Femur (tissue), 1 donor: ENCODE data around the gene BARHL2.

Experiments used
- DNase-seq: peaks from one replicate; pipeline ENCODE4 v3.0.0-alpha.2; 2017

The BARHL2 gene

DNA sequence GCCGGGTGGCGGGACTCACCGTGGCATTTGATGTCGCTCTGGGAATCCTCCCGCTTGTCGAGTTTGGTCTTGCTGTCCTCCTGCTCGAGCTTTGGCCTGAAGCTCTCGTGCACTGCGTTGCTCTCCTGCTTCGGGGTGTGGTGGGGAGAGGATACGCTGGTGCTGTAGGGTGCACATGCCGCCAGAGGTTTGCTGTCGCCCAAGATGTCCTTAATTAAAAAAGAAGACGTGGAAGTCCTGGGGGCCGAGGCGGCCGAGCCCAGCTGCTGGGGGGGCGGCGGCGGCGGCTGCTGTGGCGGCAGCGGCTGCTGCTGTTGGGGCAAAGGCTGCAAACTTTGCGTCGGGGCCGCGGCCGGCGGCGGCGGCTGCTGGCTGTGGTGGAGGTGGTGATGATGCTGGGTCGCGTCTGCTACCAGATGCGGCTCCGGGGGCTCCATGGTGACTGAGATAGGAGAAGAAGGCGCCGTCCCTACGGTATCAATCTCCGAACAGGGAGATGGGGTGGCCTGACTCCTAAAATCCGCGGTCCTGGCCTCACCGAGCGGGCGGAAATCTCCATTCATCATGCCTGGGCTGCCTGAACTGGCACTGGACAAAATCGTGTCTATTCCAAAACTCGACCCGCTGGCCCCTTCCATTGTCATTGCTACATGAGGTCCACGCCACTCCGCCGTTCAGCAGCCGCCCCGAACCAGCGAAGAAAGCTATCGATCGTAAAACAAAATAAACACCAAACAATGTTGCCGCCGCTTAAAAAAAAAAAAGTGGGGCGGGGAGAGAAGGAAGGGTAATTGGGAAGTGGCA lies at the start of gene BARHL2:
BARHL2 (minus strand) TSS at position 751 of the 804 bp plus-strand sequence; CDS start at position 644, 107 bp downstream.
- no peak for DNase-seq

DNA sequence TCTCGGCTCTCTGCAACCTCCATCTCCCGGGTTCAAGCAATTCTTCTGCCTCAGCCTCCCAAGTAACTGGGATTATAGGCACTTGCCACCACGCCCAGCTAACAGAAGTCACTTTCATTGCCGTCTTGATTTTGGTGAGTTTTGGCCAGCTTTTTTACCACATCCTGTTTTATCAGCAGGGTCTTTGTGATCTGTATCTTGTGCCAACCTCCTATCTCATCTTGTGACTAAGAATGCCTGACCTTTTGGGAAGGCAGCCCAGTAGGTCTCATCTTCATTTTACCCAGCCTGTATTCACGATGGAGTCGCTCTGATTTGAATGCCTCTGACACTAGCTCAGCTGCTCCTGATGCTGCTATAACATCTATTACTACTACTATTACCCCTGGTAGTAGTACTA lies 46.8 kb upstream of the BARHL2 start:
- DNase-seq = no peak

DNA sequence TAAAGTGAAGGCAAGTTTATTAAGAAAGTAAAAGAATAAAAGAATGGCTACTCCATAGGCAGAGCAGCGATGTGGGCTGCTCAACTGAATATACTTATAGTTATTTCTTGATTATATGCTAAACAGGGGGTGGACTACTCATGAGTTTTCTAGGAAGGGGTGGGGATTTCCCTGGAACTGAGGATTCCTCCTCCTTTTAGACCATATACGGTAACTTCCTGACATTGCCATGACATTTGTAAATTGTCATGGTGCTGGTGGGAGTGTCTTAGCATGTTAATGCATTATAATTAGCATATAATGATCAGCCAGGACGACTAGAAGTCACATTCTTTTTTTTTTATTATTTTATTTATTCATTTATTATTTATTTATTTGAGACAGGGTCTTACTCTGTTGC lies 46.4 kb upstream of the BARHL2 start:
- DNase-seq = no peak

DNA sequence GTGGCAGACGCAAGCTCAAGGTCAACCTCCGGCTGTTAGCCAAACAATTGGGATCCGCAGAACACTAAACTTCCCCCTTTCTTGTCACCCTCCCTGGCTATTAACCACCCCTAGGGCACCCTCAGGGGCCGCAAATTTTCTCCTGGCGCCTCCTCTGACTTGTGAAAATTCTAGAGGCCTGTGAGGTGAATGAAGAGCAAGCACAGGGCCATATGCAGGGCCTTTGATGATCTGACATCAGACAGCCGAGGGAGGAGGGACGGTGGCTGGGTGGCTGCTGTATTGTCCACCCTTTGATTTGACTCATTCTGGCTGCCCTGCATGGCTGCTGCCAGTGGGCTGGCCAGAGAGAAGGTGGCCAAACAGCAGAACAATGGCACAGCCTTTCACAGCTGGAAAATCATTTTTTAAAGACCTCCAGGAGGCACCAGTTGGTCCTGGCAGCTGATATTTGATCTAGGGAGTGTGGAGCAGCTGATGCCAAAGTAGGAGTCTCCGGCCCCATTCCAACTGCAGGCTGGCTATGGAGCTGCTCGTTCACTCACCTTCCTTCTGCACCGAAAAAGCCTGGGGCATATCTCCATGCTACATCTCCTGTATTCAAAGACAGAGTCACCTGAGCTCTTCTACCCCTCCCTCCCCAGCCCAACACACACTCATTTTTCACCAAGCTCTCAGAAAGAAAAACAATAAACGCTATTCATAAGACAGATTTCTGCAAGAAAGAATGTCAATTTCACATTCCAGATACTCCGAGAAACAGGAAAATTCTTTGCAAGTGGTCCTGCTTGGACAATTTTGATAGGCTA lies 44.9 kb upstream of the BARHL2 start:
- peak; percentile 21 for DNase-seq

DNA sequence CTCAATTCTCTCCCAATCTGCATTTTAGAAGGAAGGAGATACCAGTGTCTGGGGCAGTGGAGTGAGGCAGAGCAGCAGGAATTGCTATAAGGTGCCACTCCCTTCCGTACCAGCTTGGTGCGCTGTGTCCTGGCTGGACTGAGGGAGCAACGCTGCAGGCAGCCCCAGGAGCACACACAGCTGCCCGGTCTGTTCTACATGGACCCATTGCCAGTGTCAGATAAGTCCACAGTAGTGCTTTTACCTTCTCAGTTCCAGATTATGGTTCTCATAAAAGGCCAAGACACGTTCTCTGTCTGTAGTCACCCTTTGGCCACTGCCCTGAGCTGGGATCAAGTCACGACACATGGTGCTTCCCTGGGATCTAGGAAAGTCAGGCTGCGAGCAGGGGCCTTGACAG lies 44.1 kb upstream of the BARHL2 start:
- no peak for DNase-seq

DNA sequence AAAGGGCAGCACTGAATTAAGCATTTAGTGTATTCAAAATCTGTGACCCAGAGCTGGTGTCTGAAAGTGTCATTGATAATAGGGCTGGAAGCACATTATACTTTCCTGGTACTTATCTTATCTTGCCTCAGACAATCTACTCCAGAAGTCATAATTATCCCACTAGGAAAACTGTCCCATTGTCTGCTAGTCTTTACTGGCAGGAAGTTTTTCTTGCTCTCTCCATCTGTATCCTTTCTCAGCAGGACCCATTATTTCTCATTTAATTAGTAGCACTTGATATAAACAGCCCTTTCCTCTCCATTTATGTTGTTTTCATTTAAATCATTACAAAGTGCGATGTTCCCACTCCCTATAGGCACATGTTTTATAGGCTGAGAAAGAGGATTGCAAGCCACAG lies 36.5 kb upstream of the BARHL2 start:
- DNase-seq = no peak

DNA sequence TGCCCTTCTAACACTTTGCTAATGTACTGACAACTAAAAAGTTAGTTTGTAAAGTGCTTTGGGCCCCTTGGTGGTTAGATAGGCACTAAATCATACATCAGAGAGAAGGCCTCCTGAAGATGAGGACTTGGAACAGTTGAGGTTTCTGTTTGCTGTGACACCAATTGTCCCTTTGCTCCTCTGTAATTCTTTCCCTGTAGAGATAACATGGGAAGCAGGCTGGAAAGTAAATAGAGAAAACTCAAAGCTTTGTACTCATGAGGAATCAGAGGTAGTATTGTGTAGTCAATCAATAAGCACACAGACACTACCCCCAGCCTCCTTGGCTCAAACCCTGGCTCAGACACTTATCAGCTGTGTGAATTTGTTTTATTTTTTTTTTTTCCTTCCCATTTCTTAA lies 31.6 kb upstream of the BARHL2 start:
- DNase-seq = no peak

DNA sequence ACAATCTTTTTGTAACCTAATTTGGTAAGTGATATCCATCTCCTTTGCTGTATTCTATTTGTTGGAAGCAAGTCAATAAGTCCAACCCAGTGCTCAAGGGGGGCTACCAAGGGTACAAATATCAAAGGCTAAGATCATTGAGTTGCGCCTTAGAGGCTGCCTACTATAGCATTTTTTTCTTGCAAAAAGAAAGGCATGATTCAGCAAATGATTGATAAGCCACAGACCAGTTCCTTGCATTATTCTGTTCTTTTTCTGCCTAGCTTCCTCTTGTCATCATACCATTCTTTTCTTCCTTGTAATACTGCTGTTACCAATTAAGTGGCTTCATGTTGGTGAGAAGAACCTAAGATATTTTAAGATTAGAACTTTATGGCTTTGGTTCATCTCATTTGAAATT lies 29.8 kb upstream of the BARHL2 start:
- no peak for DNase-seq

DNA sequence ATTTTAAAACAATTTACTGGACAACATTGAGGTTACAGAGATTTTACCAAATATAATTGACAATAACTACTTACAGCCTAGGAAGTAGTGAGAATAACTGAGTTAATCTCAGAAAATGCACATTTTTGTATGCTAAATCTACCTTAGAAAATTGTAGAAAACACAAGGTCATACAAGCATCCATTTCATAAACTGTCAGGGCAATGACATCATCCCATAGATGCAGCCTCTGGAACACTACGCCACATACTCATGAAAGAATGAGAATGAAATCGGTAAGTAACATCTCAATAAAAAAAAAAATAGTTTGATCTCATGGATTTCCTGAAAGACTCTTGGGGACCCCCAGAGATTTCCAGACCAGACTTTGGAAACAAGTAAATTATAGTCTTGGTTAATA lies 28.9 kb upstream of the BARHL2 start:
- DNase-seq = no peak

DNA sequence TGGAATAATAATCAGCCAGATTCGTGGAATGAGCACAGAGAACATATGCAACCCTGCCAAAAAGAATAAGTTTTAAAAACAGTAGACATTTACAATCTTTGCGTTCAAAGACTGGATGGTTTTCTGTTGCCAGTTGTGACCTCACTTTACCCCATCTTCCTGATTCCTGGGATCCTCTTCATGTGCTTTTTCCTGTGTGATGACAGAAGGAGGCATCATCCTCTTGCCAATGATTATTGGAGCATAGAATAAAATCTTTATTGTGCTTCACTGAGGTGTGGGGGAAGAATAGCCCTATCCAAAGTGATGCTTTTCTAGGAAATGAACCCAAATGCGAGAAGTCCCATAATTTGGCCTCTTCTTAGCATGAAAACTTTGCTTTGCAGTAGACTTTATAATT lies 15.0 kb upstream of the BARHL2 start:
- no peak for DNase-seq

DNA sequence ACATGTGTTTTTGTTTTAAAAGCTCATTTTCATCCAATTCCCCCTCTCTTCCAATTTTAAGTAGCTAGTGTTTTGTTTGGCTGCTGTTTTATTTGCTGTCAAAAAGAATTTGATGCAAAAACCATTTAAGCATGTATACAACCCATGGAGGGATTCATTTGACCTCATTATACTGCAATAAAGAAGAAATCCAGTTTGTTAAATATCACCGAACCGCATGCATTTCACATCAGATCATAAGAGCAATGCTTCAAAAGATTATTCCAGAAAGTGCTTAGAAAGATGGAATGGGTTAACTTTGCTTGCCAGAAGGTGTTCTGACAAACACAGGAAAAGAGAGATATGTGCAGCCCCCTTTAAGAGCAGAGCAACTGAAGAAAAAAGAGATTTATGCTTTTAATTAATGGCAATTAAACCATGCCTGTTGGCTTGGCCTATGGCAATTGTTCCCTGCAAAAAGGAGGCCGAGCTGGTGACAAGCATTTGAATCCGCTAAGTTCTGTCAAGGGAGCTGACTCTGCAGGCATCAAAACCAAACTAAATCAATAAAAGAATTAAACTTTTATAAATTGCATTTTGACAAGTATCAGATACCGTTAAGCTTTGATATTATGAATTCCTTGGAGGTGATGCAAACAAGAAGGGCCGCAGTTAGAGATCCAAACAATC lies 14.4 kb upstream of the BARHL2 start:
- no peak for DNase-seq

DNA sequence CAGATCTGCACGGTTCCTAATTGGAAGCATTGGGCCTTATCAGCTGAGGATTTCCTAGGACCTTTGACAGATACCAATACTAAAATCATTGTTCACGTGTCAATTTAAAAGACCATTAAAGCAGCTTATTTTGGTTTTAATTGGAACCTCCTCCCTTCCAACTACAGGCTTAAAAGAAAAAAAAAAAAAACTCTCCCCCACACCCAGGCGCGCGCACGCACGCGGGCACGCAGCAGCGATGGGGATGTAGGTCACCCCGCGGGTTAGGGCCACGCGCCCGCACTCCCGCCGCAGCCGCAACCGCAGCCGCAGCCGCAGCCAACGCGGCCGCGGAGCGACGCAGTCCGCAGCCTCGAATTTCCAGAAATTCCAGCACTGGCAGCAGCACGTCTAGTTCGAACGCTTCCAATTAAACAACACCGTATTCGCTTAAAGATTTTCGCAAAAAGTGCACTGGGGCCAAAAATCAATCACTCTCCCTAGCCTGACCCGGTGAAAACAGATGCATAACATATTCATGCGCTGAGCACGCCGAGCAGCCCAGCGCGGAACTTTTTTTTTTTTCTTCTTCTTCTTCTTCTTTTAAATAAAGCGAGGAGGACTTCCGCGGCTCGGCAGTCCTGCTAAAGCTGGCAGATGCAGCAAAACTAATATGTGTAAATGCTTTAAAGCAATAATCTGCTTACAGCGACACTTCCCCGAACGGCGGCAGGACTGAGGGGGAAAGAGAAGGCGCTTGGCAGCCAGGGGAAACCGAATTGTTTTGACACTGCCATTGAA lies 13.3 kb upstream of the BARHL2 start:
- DNase-seq = no peak

DNA sequence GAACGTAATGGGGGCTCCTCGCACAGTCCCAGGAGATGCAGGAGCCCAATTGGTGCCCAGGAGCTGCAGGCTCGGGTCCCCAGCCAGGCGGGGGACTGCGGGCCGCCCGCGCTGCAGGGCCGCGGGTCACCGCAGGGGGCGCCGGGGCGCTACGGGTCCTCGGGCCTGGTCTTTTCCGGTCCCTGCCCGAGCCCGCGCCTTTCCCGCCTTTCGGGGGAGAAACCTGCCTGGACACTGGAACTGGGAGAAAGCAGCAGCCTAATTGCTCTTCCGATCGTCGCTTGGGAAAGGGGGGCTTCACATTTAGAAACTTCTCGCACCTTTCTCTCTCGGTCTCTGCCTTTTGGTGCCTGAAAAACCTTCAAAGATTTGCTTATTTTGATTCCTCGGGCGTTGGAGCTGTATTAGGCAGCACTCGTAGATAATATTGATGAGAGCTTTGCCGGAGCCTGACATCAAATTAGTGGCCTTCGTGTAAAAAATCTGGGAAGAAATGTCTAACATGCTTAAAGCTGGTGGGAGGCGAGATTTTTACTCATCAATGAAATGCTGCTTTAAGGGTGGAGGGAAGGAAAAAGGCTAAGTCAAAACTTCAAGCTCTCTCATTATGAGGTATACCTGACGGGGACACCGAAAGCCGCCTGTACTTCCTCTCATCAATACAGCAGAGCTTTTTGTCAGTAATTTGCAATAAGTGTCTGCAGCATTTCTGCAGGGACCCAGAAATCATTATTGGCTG lies 12.6 kb upstream of the BARHL2 start:
- no peak for DNase-seq

DNA sequence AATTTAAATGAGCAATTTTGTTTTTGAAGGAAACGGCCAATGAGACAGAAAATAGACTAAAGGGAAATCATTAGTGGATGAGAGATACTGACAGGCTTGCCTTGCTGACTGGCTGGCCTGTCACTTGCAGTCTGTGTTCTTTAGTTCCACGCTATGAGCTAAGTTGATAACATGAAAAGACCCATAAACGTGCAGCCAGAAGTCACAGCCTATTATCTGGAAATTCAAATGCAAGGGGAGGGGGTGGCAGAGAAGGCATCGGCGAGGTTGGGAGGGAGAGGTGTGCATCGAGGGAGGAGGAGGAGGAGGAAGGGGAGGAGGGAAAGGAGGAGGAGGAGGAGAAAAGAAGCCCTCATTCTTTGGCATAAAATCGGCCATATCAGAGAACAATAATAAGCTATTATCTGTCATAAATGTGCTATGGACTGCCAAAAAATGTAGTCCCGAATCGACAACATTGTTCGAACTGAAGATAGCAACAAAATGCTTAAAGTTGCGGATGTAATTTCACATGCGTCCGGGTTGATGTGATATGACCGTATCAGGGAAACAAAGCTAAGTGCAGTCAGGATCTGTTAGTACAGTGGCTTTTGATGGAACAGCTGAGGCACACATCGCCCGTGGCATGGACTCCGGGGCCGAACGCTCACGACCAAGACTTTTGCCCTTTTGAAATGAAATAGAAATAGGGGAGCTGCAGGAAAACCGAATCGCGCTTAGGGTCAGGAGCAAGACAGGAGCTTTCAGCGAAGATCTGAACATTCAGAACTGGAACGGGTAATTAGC lies 11.6 kb upstream of the BARHL2 start:
- no peak for DNase-seq

DNA sequence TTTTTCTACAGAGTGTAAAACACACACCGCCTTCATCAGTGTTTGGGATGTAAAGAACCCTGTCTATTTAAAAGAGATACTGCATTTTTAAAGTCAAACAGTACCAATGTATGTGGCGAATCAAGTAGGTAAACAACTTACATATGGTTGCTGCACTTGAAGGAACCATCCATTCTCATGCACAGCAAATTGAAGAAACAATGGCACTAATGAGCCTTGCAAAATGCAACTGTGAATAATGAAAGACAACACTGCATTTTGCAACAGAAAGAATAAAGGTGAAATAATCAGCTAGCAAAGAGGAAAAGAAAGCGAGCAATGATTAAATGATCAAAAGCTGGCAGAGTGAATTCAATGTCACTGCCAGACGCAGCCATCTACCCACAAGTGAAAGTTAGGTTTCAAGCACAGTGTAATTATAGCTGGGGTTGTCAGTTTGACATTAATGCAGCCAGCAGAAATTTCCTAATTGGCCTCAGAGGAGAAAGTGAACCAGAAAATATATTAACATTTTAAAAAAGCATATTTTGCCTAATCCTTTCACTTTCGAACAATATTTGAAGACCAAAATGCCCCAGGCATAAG lies 10.9 kb upstream of the BARHL2 start:
- DNase-seq = no peak

DNA sequence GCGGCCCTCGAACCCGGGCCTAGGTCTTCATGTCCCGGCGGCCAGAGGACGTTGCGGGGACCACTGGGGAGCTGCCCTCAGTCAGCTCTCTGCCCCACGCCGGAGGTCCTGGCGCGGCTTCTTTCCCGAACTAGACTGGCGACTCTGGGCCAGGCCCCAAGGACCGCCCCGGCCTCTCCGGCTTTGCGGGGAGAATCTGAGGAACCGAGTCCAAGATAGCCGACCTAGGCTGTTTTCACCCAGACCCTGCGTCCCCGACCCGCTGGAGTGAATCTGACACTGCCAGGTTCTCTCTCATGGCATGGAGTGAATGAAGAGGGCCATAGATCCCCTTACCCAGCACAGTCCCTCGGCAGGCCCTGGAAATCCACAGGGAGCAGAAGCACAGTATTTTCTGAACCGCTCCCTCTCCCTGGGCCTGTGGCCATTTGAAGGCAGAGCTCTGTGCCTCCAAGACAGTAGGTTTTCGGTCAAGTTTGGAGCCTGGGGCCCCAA lies 9.9 kb upstream of the BARHL2 start:
- DNase-seq = no peak

DNA sequence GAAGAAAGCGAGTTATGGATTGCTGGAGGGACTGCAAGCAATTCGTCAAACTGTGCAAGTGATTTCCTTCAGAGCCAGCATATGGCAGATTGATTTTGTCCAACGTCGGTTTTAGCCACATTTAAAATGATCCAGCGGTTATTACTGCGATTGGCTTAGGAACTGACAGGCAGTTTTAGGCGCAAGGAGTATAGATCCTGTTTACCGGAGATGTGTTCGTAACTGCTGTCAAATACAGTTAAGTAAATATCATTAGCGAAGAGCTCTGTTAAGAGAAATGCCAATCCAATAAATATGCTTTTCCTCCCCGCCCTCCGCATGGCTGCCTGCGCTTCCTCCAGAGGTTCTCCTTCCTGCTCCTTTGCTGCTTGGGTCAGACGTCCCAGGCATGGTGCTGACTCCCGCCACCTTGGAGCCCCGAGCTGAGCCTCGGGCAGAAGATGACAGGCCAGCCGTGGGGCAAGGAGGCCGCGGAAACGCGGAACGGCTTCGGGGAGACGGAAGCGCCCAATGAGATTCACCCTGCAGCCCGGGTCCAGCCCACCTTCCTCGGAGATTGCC lies 9.4 kb upstream of the BARHL2 start:
- no peak for DNase-seq

DNA sequence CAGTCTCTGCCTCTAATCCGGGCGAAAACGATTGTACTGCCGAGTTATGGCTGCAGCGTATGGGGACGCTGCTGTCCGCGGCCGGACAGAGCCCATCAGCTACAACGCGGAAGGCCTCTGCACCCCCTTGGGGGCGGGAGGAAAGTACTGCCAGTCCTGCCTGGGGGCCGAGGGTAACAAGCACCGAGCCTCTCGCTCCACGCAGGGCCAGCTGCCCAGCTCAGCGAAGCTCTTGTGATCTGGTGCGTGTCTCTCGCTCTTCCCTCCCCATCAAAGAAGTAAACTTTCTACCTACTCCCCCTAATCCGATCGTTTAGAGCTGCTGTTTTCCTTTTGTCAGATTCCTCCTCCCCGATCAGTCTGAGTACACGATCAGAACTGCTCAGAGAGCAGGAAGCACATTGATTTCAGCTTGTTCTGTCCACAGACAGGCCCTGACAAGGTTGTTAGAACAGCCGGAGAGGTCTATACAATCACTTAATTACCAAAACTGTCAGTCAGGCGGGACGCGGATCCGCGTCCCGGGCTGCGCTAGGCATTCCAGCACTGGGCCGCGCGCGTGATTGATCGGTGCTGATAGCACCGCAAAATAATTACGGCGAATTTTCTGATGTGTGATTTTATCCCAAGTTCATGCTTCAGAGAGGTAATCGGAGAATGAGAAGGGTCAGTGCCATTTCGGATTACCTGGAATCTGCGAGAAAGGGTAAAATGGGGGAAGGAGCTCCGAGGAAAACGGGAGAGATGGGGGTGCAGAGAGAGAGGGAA lies 8.7 kb upstream of the BARHL2 start:
- no peak for DNase-seq

DNA sequence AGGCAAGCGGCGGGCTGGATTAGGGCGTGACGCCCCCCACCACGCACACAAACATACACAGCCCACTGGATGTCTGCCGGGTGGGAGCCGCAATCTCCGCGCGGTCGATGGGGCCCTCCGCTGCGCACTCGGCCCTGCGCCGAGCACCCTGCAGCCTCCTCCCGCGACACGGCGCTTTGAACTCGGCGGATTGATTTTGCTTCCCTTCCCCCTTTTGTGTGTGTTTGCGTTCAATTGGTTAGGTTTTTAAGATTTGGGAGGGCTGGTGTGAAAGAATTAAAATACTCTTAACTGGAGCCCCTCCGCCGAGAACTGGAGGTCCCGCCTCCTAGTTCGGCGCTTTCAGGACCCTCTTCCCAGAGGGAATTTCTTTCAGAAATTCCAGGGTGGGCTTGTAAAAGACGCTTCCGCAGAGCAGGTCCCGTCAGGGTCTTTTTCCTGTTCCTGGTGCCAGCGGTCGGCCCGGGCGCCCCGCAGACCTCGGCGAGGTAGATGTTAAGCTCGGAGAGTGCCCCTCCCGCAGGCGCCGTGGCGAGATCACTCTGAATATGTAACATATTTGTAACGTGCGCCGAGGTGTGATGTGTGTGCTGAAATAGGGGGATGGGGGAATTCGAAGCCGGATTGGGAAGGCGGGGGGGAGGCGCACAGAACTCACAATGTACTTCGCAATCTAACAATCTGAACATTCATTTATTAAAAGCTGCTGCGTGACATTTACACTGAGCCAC lies 8.0 kb upstream of the BARHL2 start:
- DNase-seq = no peak
